Activated CD4-positive, alpha-beta T cell treated with anti-CD3 and anti-CD28 coated beads for 48 hours (primary cell): ENCODE measurements around the gene LHFPL2.

Experiments used
- DNase-seq: peaks from one replicate; pipeline ENCODE4 v3.0.0-alpha.2; 2020

The LHFPL2 gene

GRCh38 chr5:78540335-78541085, 108.1 kb downstream of the LHFPL2 start:
- no peak for DNase-seq

- no peak for DNase-seq
Measured at GRCh38 chr5:78538240-78538850, 110.2 kb downstream of the LHFPL2 start.

DNA sequence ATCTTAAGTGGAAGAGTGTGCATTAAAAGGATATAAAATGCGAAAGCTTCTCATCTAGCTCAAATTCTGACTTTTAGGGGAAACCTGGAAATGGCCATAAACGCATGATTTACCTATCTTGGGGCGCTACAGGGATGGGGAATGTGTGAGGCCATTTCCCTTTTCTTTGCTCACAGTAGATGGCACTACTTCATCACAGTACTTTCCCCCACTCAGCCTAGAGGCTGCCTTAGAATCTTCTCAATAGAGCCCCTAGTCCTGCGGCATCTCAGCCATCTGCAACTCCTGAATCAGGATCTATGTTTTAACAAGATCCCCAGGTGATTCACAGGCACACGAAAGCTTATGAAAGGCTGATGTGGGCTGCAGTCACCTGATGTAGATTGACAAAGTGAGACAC, 110.8 kb downstream of the LHFPL2 start:
- no peak for DNase-seq

DNA sequence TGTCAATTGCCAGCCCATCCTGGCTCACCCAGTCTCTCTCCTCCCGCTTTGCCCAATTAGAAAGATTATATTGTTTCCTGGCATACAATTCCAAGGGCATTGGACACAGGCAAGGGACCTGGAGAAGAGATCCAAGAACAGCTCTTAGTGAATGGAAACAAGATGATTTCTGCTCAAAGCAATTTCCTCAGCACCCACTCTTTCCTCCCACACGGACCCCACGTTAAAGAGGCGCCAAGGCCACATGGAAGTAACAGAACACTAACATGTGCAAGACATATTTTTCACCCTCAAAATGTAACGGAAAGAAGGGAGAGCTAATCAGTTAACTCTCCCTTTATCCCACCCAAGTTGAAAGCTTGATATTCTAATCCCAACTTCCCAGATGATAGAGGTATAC, 111.2 kb downstream of the LHFPL2 start:
- no peak for DNase-seq

DNA sequence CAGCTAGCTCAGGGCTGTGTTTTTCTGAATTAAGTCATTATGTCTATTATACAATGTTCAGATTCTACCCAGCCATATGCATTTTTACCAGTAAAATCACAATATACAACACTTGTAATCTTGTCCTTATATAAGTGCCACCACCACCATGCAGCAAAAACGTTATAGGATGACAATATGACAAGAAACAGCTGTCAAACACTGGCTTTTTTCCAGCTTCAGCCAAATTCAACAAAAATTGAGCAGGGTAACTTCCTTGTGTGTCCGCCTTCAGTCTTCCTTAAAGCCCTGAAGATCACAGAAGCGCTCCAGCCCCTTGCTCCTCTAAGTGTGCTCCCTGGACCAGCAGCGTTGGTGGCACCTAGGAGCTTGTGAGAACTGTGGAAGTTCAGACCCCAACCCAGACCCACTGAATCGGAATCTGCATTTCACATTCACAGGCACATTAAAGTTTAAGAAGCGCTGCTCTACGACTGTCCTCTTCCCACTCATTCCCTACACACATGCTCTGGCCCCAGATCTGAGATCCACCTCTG, 111.8 kb downstream of the LHFPL2 start:
- DNase-seq: no peak

DNA sequence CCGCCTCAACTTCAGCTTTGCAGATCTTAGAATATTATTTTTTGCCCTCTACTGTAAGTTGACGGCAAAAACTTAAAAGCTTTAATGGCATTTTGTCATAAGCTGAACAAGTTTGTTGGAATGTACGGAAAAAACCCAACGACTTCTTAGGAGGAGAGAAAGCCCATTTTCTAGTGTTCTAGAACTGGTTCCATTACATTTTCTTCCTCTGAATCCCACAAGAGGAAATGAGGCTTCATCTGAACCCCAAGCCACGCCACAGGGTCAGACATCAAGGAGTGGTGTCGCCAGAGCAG, 113.7 kb downstream of the LHFPL2 start:
- DNase-seq: no peak

- no peak for DNase-seq
Measured at GRCh38 chr5:78534148-78534904, 114.2 kb downstream of the LHFPL2 start.

DNA sequence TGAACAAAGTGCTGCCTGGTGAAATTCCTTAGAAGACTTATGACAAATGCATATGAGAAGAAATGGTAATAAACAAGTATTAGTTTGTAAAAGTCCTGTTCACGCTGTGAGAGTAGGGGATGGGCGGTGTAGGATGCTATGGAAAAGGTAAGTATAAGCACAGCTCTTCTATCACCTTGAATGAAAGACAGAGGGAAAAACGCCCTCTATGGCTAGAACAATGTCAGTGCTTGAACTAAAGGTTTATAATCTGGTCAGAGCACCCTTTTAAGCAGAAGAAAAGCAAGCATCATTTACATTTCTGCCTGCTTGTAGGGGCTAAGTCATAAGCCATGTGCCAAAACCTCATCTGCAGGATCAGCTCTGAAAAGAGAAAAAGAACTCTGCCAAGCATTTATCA, 115.2 kb downstream of the LHFPL2 start:
- no peak for DNase-seq

GRCh38 chr5:78530342-78531096, 118.1 kb downstream of the LHFPL2 start:
- no peak for DNase-seq

- DNase-seq: no peak
Measured at GRCh38 chr5:78527925-78528324, 120.6 kb downstream of the LHFPL2 start.

- DNase-seq: no peak
Measured at GRCh38 chr5:78527054-78527859, 121.3 kb downstream of the LHFPL2 start.

- no peak for DNase-seq
Measured at GRCh38 chr5:78526049-78526525, 122.5 kb downstream of the LHFPL2 start.

DNA sequence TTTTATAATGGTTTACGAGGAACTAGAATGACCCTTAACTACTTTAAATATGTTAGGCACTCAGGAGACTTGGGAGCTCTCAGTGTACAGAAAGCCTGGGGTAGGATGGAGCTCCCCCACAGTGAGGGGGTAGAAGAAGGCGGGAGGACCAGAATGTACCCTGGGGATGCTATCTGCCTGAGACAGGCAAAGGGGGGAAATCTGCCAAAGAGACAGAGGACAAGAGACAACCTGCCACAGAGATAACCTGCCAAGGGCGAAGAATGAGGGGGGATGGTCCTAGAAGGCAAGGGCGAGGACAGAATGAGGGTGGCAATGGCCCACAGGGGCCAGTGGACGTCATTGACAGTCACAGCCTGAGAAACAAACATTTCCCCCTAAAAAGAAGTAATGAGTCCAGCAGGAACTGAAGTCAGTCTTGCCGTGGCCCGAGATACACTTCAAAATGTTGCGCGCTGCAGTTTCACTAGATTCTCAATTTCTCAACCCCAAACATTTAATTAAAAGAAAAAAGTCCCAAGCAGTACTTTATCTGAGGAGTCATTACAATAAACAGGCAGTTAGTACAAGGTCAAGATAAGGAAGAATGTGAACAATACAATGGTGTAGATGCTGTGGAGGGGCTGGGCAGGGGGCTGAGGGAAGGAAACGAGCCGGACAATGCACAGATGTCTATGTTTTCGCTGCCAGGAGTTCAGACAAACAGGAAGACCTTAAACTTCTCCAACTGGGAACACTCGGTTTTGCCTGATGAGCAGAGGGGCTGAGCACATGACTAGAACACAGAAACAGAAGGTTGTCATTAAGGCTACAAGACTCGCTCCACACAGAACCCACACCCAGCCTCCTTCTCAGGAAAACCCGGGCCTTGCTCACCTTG, 125.0 kb downstream of the LHFPL2 start:
- no peak for DNase-seq

GRCh38 chr5:78522476-78523260, 125.9 kb downstream of the LHFPL2 start:
- no peak for DNase-seq

- DNase-seq: no peak
Measured at GRCh38 chr5:78521455-78521854, 127.1 kb downstream of the LHFPL2 start.

DNA sequence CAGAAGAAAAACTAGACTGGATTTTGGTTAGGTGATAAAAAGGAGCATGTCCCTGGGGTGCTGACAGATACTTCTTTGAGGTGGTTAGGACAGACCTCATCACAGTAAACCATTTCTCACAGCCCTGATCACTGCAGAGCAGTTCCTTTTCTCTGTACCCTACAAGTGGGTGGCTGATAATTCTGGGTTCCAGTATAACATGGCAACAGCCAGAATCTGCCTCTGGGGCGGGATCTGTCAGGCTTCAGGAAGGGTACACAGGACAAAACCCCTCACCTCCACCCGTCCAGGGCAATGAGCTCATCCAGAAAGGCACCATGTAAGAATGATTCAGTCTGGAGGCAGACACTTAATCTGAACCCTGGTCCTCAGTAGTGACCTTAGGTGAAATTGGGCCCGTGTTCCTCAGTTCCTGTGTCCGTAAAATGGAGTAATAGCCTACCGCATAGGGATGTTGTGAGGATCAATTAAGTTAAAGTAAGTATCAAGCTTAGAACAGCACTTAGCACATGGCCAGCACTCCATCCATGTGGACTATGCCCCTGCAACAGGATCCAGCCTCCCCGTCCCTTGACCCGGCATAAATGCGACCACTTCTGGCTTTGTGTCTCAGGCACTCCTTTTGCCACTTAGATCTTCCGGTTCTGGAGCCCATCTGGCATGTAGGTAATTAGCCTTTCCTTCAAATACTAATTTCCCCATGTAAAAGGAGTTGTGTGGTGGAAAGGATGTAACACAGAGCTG, 129.2 kb downstream of the LHFPL2 start:
- no peak for DNase-seq

GRCh38 chr5:78518365-78519197, 130.0 kb downstream of the LHFPL2 start:
- no peak for DNase-seq

DNA sequence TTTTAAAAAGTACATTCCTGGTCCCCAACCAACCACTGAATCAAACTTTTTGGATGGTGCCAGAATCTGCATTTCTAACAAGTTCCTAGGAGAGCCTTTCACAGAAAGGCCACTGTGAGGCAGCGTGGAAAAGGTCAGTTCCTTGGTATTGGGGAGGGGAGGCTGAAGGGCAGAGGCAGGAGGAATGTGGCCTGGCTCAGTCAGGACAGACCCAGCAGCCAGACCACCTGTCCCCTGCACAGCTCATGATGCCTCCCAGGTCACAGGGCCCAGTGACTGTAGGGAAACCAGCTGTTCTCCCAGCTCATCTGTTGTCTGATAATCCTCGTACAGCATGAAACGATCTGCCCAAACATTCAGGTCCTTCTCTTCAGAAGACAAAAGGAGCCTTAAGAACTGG, 132.9 kb downstream of the LHFPL2 start:
- no peak for DNase-seq
